Fibroblast of lung (primary cell): ENCODE data around the gene MBNL3.

Source experiments
- EZH2 ChIP-seq: IDR thresholded peaks from 2 replicates; pipeline ENCODE4 v1.5.1; 2012; ENCODE audit warnings: low read length, control low read depth, mild to moderate bottlenecking; ENCODE audit errors: missing control alignments
- TF ChIP-seq, protein P1 (sequence below), 2 donors: IDR thresholded peaks in 1 of 2; conservative IDR thresholded peaks in 1 of 2; 1 replicate in 1 of 2; 2 replicates in 1 of 2; pipeline ENCODE4 v1.5.1; 2011 to 2012; ENCODE audit warnings: low read length in 2 of 2, control low read depth in 1 of 2, inconsistent platforms in 1 of 2, low read depth in 1 of 2, mild to moderate bottlenecking in 1 of 2

DNA sequence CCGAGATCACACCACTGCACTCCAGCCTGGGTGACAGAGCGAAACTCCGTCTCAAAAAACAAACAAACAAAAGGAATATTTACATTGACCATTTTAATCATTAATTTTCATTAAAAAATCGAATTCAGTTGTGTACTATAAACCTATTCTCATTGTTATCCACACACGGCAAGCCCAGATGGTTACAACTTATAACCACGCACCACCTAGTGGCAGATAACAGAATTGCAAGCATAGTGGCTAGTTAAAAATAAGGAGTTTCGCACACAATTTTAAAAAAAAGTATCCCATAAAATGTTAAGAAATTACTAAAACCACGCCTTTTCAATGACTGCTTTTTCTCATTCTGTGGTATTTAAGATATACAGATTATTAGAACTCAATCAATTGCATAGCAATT, 25.4 kb downstream of the MBNL3 start:
- TF ChIP-seq, protein P1, sequence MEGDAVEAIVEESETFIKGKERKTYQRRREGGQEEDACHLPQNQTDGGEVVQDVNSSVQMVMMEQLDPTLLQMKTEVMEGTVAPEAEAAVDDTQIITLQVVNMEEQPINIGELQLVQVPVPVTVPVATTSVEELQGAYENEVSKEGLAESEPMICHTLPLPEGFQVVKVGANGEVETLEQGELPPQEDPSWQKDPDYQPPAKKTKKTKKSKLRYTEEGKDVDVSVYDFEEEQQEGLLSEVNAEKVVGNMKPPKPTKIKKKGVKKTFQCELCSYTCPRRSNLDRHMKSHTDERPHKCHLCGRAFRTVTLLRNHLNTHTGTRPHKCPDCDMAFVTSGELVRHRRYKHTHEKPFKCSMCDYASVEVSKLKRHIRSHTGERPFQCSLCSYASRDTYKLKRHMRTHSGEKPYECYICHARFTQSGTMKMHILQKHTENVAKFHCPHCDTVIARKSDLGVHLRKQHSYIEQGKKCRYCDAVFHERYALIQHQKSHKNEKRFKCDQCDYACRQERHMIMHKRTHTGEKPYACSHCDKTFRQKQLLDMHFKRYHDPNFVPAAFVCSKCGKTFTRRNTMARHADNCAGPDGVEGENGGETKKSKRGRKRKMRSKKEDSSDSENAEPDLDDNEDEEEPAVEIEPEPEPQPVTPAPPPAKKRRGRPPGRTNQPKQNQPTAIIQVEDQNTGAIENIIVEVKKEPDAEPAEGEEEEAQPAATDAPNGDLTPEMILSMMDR (conservative IDR thresholded peaks at IDR 0.05 in 1 of 2, IDR thresholded peaks at IDR 0.05 in 1 of 2; ENCODE audit: low read depth in 1 of 2, low read length in 2 of 2): peak; percentile 17 to 44
- TF ChIP-seq EZH2: no peak
